ENCODE data around the gene PMEPA1. TPM values are rescaled to one million over a fixed set of nuclear protein-coding genes. Genes with fewer than 3 reads are reported as not detected.
A peak's percentile ranks its signal among the peaks of the same experiment; 100 is the strongest.

Gene PMEPA1
- total RNA-seq, 2 experiments from 2014 or later, result 15.7 to 18.0 TPM

DNA sequence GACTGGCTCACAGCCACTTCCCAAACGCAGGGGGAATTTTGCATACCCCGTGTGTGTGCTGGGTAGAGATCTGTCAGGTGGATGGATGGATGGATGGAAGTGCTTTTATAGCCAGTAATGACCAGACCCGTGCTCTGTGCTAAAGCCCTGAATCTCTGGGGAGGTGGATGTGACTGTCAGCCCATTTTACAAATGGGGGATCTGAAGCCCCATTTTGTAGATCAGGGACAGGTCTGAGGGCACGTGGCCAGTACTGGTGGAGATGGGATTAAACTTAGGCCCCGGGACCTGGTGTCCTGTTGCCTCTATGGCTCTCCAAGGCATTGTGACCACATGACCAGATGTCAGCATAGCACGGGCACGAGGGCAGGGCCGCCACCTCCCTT lies 51.4 kb downstream of the PMEPA1 start:
- ATAC-seq (ENCODE audit: poor library complexity) (no peak), DNase-seq (peak in 1 of 14 experiments; percentile 3)
- Mint-ChIP-seq H3K4me1 (ENCODE audit: low read depth) (peaks cover 37% of the 10 kb centered on the region), H3K4me3 (peak overlapping the region; percentile 43), H3K27ac (peak overlapping the region; percentile 82), H3K27me3 (no peaks in the 10 kb centered on the region), H3K36me3 (ENCODE audit: low read depth) (no peaks in the 10 kb centered on the region), H3K9me3 (no peaks in the 10 kb centered on the region)
- no peaks in the 10 kb centered on the region for H3K36me3 ChIP-seq (ENCODE audit: insufficient read depth, low read length)
- TF ChIP-seq, protein P1, sequence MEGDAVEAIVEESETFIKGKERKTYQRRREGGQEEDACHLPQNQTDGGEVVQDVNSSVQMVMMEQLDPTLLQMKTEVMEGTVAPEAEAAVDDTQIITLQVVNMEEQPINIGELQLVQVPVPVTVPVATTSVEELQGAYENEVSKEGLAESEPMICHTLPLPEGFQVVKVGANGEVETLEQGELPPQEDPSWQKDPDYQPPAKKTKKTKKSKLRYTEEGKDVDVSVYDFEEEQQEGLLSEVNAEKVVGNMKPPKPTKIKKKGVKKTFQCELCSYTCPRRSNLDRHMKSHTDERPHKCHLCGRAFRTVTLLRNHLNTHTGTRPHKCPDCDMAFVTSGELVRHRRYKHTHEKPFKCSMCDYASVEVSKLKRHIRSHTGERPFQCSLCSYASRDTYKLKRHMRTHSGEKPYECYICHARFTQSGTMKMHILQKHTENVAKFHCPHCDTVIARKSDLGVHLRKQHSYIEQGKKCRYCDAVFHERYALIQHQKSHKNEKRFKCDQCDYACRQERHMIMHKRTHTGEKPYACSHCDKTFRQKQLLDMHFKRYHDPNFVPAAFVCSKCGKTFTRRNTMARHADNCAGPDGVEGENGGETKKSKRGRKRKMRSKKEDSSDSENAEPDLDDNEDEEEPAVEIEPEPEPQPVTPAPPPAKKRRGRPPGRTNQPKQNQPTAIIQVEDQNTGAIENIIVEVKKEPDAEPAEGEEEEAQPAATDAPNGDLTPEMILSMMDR (IDR thresholded peaks at IDR 0.05), result no peak
- no peaks in the 10 kb centered on the region for H3K27me3 ChIP-seq (ENCODE audit: control insufficient read depth in 1 of 2, insufficient read depth in 2 of 2, low read length in 2 of 2)
- intact Hi-C loops (cut with DNase I, micrococcal nuclease), result loop anchor here in 1 of 2 experiments (10.0 kb wide), 1 partner anchor 546 kb away; no protein-coding TSS in a partner anchor
- peaks cover 26% of the 10 kb centered on the region for H3K4me1 ChIP-seq (ENCODE audit: insufficient read depth, low read length)
- no peaks in the 10 kb centered on the region for H3K9me3 ChIP-seq (ENCODE audit: control insufficient read depth in 1 of 2, insufficient read depth in 1 of 2, low read length in 2 of 2)
- no peak overlapping the region for H3K4me3 ChIP-seq (ENCODE audit: low read length)
- H3K27ac ChIP-seq (ENCODE audit: low read depth in 1 of 2, low read length in 2 of 2), result no peak overlapping the region
- ChIA-PET POLR2A (interaction anchor here (1.5 kb wide), 1 partner anchor 39 kb away, joined by 4 read pairs; the partner anchor contains the start of gene ZBP1), CTCF (no interaction called here)

DNA sequence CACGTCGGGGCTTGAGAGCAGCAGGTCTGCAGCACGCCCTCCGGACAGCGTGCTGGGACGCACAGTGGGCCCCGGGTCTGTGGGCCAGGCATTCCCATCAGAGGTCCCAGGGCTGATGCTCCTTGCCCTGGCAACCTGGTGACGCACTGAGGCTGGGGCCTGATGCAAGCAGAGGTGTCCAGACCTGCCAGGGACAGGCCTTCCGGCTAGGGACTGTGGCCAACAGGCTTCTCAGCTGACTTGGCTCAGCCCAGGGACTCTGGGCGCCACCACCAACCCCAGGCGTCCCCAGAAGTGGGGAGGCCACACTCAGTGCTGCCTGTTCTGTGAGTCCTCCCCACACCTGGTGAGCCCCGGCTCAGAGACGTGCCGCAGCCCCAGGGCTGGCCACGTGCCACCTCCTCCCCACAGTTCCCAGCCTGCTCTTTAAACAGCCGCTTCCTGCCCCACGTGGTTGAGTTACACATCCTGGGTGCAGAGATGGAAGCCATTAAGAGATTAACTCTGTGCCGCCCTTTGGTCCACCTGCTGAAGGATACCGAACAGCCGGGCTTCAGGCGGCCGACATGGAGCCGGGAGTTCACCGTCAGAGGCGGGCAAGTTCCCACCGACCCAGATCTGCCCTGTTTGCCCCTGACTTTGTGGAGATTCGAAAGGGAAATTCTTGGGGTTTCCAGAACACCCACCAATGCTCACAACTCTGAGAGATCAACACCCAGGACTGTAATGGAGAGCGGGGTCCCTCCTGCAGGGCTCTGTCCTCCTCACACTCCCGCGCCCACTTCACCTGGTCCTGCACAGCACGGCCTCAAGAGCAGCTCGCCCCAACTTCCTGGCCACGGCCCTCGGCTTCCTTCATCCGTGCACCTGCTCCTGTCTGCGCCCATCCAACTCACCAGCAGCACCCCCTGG lies 52.0 kb downstream of the PMEPA1 start:
- no peak overlapping the region for H3K4me3 ChIP-seq (ENCODE audit: low read length)
- peak overlapping the region in 1 of 2 donors; percentile 7 for H3K27ac ChIP-seq (ENCODE audit: low read depth in 1 of 2, low read length in 2 of 2)
- Mint-ChIP-seq H3K36me3 (ENCODE audit: low read depth) (no peaks in the 10 kb centered on the region), H3K4me3 (peak overlapping the region; percentile 43), H3K4me1 (ENCODE audit: low read depth) (peaks cover 37% of the 10 kb centered on the region), H3K27ac (peak overlapping the region; percentile 82), H3K9me3 (no peaks in the 10 kb centered on the region), H3K27me3 (no peaks in the 10 kb centered on the region)
- H3K4me1 ChIP-seq (ENCODE audit: insufficient read depth, low read length), result peaks cover 26% of the 10 kb centered on the region
- H3K36me3 ChIP-seq (ENCODE audit: insufficient read depth, low read length), result no peaks in the 10 kb centered on the region
- ChIA-PET POLR2A (interaction anchor here (1.5 kb wide), 1 partner anchor 38 kb away, joined by 4 read pairs; the partner anchor contains the start of gene ZBP1), CTCF (interaction anchor here (1.1 kb wide), 1 partner anchor 63 kb away, joined by 3 read pairs; no protein-coding TSS in a partner anchor)
- no peaks in the 10 kb centered on the region for H3K27me3 ChIP-seq (ENCODE audit: control insufficient read depth in 1 of 2, insufficient read depth in 2 of 2, low read length in 2 of 2)
- peak; percentile 89 for ATAC-seq (ENCODE audit: poor library complexity)
- TF ChIP-seq, protein P1 (IDR thresholded peaks at IDR 0.05), result no peak
- no peaks in the 10 kb centered on the region for H3K9me3 ChIP-seq (ENCODE audit: control insufficient read depth in 1 of 2, insufficient read depth in 1 of 2, low read length in 2 of 2)
- DNase-seq, result peak; percentile 21 to 78 (median 57)
- intact Hi-C loops (cut with DNase I, micrococcal nuclease), result loop anchor here in 1 of 2 experiments (2.0 to 10.0 kb wide), 2 partner anchors 57 to 547 kb away; no protein-coding TSS in a partner anchor

DNA sequence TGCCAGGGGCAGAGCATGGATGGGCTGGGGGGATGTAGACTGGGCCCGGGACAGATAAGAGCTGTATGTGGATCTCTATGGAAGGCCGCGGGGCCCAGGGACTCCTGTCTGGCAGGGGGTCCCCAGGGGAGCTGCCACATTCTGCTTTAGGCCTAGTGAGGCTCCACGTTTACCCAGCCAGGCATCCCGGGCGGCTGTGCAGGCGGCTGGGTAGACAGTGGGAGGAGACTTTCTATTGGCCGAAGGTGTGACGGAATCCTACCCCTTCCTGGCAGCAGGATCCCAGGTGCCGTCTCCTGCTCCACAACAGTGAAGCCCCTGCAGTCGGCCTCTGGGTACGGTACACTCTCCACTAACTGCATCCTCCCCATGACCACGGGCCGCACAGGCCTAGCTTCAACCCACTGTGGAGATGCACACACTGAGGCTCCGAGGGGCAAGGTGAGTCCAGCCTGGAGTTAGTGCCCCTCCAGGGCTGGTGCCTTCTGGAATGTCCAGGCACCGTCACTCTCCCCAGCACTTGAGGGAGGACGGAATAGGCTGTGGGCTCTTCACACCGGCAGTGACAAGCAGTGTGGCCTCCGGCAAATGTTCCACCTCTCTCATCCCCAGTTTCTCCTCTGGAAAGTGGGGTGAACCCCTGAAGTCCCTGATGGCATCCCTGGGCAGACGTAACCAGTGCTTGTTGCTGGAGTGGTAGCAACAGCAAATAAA lies 52.8 kb downstream of the PMEPA1 start:
- intact Hi-C loops (cut with DNase I, micrococcal nuclease), result loop anchor here in 1 of 2 experiments (2.0 to 10.0 kb wide), 2 partner anchors 58 to 548 kb away; no protein-coding TSS in a partner anchor
- no peaks in the 10 kb centered on the region for H3K27me3 Mint-ChIP-seq
- POLR2A ChIA-PET, result no interaction called here
- H3K4me1 Mint-ChIP-seq (ENCODE audit: low read depth), result peaks cover 37% of the 10 kb centered on the region
- CTCF ChIA-PET, result interaction anchor here (1.1 kb wide), 1 partner anchor 62 kb away, joined by 3 read pairs; no protein-coding TSS in a partner anchor
- H3K4me3 ChIP-seq (ENCODE audit: low read length), result no peak overlapping the region
- ATAC-seq (ENCODE audit: poor library complexity), result no peak
- H3K27ac ChIP-seq (ENCODE audit: low read depth in 1 of 2, low read length in 2 of 2), result no peak overlapping the region
- H3K4me3 Mint-ChIP-seq, result no peak overlapping the region
- H3K27ac Mint-ChIP-seq, result no peak overlapping the region
- H3K36me3 ChIP-seq (ENCODE audit: insufficient read depth, low read length), result peaks cover 3% of the 10 kb centered on the region
- H3K36me3 Mint-ChIP-seq (ENCODE audit: low read depth), result no peaks in the 10 kb centered on the region
- TF ChIP-seq, protein P1 (IDR thresholded peaks at IDR 0.05), result no peak
- H3K9me3 ChIP-seq (ENCODE audit: control insufficient read depth in 1 of 2, insufficient read depth in 1 of 2, low read length in 2 of 2), result no peaks in the 10 kb centered on the region
- no peaks in the 10 kb centered on the region for H3K27me3 ChIP-seq (ENCODE audit: control insufficient read depth in 1 of 2, insufficient read depth in 2 of 2, low read length in 2 of 2)
- no peaks in the 10 kb centered on the region for H3K9me3 Mint-ChIP-seq
- peaks cover 26% of the 10 kb centered on the region for H3K4me1 ChIP-seq (ENCODE audit: insufficient read depth, low read length)
- DNase-seq, result peak in 3 of 14 experiments; percentile 1 to 29 (median 15)

Measured in CD4-positive, alpha-beta T cell (primary cell).